ENCODE data around the gene H6PD. TPM values are rescaled to one million over a fixed set of nuclear protein-coding genes. Genes with fewer than 3 reads are reported as not detected.

H6PD gene
- total and polyA plus RNA-seq, 4 donors: 28.9 to 134 (median 56.8) TPM

DNA sequence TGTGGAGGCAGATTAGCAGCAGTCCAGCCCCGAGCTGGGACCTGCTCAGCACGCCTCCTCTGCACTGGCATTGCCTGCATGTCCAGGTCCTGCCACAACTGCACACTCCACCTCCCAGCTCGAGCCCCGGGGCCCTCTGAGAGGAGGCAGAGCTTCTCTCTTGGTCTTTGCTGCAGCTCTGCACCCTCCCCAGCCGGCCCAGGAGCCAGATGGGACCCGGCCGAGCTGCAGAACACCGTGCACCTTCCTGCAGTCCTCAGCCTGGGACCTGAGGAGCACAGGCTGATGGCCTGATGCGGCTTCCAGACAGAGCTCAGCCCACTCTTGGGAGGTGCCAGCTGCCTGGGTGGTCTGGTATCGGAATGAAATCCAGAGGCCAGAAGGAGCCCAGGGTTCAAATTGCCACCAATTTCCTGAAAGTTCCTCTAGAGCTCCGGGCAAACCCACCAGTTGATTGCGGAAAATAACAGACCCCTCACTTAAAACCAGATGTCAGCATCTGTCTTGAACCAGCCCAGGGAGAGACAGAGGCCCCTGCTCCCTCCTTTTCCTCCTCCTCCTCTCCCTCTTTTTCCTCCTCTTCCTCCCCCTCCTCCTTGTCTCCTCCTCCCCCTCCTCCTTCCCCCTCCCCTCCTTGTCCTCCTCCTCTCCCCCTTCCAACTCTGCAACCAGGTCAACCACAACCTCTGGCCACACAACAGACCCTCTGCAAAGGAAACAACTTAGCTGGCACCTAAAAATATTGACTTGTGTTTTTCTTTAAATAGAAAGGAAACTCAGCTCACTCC, 47.5 kb downstream of the H6PD start:
- TF ChIP-seq HNF4A (conservative IDR thresholded peaks at IDR 0.05) (no peak), SP1 (IDR thresholded peaks at IDR 0.05) (no peak), RAD21 (IDR thresholded peaks at IDR 0.05) (no peak), YY1 (IDR thresholded peaks at IDR 0.05) (no peak), HNF4G (IDR thresholded peaks at IDR 0.05) (no peak), GABPA (IDR thresholded peaks at IDR 0.05 in 1 of 2, conservative IDR thresholded peaks at IDR 0.05 in 1 of 2) (no peak), FOXA2 (IDR thresholded peaks at IDR 0.05) (no peak), RXRA (IDR thresholded peaks at IDR 0.05) (no peak)
- TF ChIP-seq, protein P1, sequence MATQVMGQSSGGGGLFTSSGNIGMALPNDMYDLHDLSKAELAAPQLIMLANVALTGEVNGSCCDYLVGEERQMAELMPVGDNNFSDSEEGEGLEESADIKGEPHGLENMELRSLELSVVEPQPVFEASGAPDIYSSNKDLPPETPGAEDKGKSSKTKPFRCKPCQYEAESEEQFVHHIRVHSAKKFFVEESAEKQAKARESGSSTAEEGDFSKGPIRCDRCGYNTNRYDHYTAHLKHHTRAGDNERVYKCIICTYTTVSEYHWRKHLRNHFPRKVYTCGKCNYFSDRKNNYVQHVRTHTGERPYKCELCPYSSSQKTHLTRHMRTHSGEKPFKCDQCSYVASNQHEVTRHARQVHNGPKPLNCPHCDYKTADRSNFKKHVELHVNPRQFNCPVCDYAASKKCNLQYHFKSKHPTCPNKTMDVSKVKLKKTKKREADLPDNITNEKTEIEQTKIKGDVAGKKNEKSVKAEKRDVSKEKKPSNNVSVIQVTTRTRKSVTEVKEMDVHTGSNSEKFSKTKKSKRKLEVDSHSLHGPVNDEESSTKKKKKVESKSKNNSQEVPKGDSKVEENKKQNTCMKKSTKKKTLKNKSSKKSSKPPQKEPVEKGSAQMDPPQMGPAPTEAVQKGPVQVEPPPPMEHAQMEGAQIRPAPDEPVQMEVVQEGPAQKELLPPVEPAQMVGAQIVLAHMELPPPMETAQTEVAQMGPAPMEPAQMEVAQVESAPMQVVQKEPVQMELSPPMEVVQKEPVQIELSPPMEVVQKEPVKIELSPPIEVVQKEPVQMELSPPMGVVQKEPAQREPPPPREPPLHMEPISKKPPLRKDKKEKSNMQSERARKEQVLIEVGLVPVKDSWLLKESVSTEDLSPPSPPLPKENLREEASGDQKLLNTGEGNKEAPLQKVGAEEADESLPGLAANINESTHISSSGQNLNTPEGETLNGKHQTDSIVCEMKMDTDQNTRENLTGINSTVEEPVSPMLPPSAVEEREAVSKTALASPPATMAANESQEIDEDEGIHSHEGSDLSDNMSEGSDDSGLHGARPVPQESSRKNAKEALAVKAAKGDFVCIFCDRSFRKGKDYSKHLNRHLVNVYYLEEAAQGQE (IDR thresholded peaks at IDR 0.05): no peak
- TF ChIP-seq, protein P2, sequence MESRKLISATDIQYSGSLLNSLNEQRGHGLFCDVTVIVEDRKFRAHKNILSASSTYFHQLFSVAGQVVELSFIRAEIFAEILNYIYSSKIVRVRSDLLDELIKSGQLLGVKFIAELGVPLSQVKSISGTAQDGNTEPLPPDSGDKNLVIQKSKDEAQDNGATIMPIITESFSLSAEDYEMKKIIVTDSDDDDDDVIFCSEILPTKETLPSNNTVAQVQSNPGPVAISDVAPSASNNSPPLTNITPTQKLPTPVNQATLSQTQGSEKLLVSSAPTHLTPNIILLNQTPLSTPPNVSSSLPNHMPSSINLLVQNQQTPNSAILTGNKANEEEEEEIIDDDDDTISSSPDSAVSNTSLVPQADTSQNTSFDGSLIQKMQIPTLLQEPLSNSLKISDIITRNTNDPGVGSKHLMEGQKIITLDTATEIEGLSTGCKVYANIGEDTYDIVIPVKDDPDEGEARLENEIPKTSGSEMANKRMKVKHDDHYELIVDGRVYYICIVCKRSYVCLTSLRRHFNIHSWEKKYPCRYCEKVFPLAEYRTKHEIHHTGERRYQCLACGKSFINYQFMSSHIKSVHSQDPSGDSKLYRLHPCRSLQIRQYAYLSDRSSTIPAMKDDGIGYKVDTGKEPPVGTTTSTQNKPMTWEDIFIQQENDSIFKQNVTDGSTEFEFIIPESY (IDR thresholded peaks at IDR 0.05): no peak
- TF ChIP-seq, protein P3, sequence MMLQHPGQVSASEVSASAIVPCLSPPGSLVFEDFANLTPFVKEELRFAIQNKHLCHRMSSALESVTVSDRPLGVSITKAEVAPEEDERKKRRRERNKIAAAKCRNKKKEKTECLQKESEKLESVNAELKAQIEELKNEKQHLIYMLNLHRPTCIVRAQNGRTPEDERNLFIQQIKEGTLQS (IDR thresholded peaks at IDR 0.05): no peak
- TF ChIP-seq, protein P4, sequence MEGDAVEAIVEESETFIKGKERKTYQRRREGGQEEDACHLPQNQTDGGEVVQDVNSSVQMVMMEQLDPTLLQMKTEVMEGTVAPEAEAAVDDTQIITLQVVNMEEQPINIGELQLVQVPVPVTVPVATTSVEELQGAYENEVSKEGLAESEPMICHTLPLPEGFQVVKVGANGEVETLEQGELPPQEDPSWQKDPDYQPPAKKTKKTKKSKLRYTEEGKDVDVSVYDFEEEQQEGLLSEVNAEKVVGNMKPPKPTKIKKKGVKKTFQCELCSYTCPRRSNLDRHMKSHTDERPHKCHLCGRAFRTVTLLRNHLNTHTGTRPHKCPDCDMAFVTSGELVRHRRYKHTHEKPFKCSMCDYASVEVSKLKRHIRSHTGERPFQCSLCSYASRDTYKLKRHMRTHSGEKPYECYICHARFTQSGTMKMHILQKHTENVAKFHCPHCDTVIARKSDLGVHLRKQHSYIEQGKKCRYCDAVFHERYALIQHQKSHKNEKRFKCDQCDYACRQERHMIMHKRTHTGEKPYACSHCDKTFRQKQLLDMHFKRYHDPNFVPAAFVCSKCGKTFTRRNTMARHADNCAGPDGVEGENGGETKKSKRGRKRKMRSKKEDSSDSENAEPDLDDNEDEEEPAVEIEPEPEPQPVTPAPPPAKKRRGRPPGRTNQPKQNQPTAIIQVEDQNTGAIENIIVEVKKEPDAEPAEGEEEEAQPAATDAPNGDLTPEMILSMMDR (IDR thresholded peaks at IDR 0.05; ENCODE audit: low read depth, low read length, missing input control): no peak
- Histone ChIP-seq H3K4me3 (ENCODE audit: low read depth in 1 of 3, low read length in 3 of 3) (no peak overlapping the region), H3K27ac (ENCODE audit: low read depth in 1 of 2, low read length in 2 of 2) (no peak overlapping the region), H3K27me3 (ENCODE audit: control insufficient read depth in 4 of 4, insufficient read depth in 4 of 4, low read length in 3 of 4) (no peaks in the 10 kb centered on the region), H3K9me3 (ENCODE audit: control insufficient read depth in 4 of 4, low read length in 3 of 4) (peaks cover 0 to under 1% (median 0%) of the 10 kb centered on the region in 4 donors), H3K9ac (ENCODE audit: low read depth in 1 of 2, low read length in 2 of 2) (no peak overlapping the region), H3K36me3 (ENCODE audit: control insufficient read depth in 4 of 4, insufficient read depth in 3 of 4, low read depth in 1 of 4, low read length in 3 of 4) (no peaks in the 10 kb centered on the region), H3K4me1 (ENCODE audit: control insufficient read depth in 4 of 4, insufficient read depth in 4 of 4, low read length in 3 of 4) (no peaks in the 10 kb centered on the region)
- no peak for DNase-seq (ENCODE audit: low spot score)
- 77% methylated on average over 12 of the region's 12 CpGs for WGBS

DNA sequence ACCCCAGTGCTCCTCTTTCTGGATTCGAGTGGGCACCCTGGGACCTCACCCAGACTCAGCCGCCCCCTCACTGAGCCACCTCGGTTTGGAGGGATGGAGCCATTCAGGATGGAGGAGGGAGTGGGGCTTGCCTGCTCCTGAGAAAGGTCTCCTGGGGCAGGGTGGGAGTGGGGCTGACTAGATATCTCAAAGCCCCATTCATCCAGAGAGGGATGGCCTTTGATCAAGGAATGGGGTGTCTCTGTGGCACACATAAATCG, 48.1 kb downstream of the H6PD start:
- DNase-seq (ENCODE audit: low spot score): no peak

More for the DNA sequence above, 48.1 kb downstream of the H6PD start:
- H3K4me3 ChIP-seq (ENCODE audit: low read depth in 1 of 3, low read length in 3 of 3): no peak overlapping the region
- no peaks in the 10 kb centered on the region for H3K4me1 ChIP-seq (ENCODE audit: control insufficient read depth in 4 of 4, insufficient read depth in 4 of 4, low read length in 3 of 4)
- no peak for TF ChIP-seq EGR1 (IDR thresholded peaks at IDR 0.05; ENCODE audit: low read depth in 2 of 2)
- TF ChIP-seq, protein P5, sequence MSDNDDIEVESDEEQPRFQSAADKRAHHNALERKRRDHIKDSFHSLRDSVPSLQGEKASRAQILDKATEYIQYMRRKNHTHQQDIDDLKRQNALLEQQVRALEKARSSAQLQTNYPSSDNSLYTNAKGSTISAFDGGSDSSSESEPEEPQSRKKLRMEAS (IDR thresholded peaks at IDR 0.05): no peak
- no peak for TF ChIP-seq YY1 (IDR thresholded peaks at IDR 0.05)
- TF ChIP-seq HNF4G (IDR thresholded peaks at IDR 0.05): no peak
- no peak for TF ChIP-seq SP1 (IDR thresholded peaks at IDR 0.05)
- TF ChIP-seq RAD21 (IDR thresholded peaks at IDR 0.05): no peak
- no peak for TF ChIP-seq TAF1 (conservative IDR thresholded peaks at IDR 0.05)
- TF ChIP-seq NR2F2 (IDR thresholded peaks at IDR 0.05): no peak
- no peak for TF ChIP-seq HNF4A (conservative IDR thresholded peaks at IDR 0.05)
- TF ChIP-seq FOXA1 (IDR thresholded peaks at IDR 0.05): no peak
- TF ChIP-seq FOXA2 (IDR thresholded peaks at IDR 0.05): no peak
- TF ChIP-seq, protein P4 (IDR thresholded peaks at IDR 0.05; ENCODE audit: low read depth, low read length, missing input control): no peak
- no peak for TF ChIP-seq RXRA (IDR thresholded peaks at IDR 0.05)
- H3K9ac ChIP-seq (ENCODE audit: low read depth in 1 of 2, low read length in 2 of 2): no peak overlapping the region
- H3K27me3 ChIP-seq (ENCODE audit: control insufficient read depth in 4 of 4, insufficient read depth in 4 of 4, low read length in 3 of 4): no peaks in the 10 kb centered on the region
- WGBS: 67% methylated on average over 4 of the region's 4 CpGs
- no peak overlapping the region for H3K27ac ChIP-seq (ENCODE audit: low read depth in 1 of 2, low read length in 2 of 2)
- H3K9me3 ChIP-seq (ENCODE audit: control insufficient read depth in 4 of 4, low read length in 3 of 4): peaks cover 0 to 3% (median 0%) of the 10 kb centered on the region in 4 donors
- H3K36me3 ChIP-seq (ENCODE audit: control insufficient read depth in 4 of 4, insufficient read depth in 3 of 4, low read depth in 1 of 4, low read length in 3 of 4): no peaks in the 10 kb centered on the region

Measured in liver (tissue), 9 donors.